GOT3 (cell line): ENCODE measurements around the gene RBBP8NL.

Experiments used
- DNase-seq: peaks from one replicate; lab custom pipeline; 2025; ENCODE audit warnings: mixed read lengths; lab: John Stamatoyannopoulos, UW

RBBP8NL gene

DNA sequence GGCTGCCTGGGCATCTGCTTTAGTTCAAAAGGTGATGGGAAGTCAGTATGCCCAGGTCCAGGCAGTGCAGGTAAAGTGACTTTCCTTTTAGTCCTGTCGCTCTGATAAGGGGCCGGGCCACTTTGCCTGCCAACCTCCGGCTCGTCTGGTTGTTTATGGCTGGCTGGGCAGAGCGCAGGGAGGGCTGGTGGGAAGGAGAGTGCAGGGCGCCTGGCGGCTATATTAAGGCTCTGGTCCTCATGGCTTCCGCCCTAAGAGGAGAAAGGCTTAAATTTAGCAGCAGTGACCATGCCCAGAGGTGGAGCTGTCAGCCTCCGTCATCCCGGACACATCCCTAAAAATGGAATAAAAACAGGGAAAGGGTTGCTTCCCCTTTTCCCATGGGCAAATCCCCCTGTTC lies 33.8 kb upstream of the RBBP8NL start:
- no peak for DNase-seq

DNA sequence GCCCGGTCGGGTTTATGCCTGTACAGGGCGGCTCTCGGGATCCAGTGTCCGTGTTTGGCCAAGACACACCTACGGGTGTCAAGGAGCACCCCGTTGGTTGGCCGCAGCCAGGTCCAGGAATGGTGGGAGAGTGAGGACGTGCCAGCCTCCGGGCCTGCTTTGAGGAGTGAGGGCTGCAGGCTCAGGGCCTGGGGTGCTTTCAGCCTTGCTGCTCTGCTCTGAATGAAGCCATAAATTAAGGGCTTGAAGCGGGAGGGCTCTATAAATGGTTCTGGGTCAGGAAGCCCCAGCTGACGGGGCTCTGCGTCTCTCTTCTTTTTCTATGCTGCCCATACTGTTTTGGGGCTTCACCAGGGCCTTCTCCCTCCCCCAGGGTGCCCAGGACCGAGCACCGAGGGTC lies 33.3 kb upstream of the RBBP8NL start:
- no peak for DNase-seq

GRCh38 chr20:62459488-62459887 lies 32.1 kb upstream of the RBBP8NL start:
- DNase-seq, result no peak

- no peak for DNase-seq
Measured at GRCh38 chr20:62458275-62459251, 31.2 kb upstream of the RBBP8NL start.

DNA sequence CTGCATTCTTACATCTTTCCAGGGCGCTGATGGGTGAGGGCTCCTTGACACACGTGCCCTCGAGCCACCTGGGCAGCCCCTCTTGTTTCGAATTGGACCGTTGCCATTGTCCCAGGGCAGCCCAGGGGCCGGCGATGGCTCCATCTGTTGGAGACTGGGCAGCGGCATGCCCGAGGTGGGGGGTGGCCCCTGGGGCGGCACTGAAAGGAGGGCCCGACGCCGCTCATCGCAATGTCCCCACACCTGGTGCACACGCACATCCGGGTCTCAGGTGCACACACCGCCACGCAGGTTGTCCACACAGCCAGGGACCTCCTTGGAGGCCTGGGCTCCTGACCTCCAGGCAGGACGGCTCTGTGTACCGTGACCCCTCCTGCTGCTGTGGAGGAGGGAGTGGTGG lies 30.5 kb upstream of the RBBP8NL start:
- DNase-seq, result no peak

DNA sequence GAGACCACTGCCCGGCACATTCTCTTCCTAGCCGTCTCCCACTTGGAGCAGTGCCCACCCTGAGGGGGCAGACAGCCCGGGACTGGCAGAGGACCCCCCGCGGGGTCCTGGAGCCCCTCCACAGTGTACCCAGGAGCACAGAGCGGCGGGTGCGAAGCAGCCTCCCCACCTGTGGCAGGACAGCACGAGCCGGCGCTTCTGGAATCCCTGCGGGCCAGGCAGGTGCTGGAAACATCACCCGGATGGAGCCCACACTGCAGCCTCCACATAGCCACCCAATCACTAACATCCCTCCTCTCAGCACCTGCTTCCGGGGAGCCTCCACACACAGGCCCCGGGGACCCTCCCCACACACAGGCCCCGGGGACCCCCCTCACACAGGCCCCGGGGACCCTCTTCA lies 29.8 kb upstream of the RBBP8NL start:
- no peak for DNase-seq

DNA sequence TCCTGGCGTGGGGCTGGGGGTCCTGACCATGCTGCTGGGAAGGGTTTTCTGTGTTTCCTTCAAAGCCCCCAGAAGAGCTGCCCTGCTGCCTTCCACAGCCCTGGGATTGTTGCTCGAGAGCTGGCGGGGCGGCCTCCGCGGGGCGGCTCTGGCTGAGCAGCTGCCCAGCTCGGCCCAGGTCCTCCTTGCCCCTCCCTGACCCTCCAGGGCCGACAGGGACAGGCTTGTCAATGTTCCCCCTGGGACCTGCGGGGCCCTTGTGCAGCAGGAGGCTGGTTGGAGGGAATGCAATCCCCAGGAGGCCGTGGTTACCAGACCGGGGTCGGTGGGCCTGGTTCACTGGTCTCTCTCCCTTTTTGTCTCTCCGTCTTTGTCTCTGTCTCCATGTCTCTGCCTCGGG lies 28.6 kb upstream of the RBBP8NL start:
- DNase-seq, result no peak

DNA sequence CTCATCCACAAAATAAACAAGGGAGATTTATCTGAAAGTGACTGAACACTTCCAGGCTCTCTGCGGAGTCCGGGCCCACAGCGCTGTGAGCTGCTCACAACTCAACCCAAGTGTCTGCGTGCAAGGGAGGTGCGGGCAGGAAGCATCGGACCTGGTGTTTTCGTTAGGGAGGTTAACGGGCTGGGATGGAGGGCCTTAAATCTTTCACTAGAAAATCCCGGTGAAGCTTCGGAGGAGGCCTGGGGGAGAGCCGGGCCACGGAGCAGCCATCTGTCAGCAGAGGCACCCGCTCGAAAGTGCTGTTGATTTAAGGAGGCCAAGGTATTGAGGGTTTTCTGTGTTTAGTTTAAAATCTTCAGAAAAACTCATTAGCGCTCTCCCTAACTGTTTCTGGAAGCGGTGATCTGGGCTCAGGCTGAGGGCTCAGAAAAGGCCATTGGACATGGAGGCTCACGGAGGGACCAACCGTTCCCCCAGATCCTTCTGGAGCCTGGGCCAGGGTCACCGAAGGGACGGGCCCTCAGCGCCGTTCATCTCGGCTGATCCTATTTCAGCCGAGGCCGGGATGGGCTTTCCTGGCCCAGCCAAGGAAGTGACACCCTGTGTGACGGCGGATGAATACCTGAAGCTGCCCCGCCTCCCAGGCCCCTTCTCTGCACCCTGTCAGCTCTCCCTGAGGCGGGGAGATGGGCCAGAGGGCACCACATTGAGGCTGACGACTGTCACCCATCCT lies 27.7 kb upstream of the RBBP8NL start:
- no peak for DNase-seq

- DNase-seq, result no peak
Measured at GRCh38 chr20:62453186-62453808, 26.0 kb upstream of the RBBP8NL start.

DNA sequence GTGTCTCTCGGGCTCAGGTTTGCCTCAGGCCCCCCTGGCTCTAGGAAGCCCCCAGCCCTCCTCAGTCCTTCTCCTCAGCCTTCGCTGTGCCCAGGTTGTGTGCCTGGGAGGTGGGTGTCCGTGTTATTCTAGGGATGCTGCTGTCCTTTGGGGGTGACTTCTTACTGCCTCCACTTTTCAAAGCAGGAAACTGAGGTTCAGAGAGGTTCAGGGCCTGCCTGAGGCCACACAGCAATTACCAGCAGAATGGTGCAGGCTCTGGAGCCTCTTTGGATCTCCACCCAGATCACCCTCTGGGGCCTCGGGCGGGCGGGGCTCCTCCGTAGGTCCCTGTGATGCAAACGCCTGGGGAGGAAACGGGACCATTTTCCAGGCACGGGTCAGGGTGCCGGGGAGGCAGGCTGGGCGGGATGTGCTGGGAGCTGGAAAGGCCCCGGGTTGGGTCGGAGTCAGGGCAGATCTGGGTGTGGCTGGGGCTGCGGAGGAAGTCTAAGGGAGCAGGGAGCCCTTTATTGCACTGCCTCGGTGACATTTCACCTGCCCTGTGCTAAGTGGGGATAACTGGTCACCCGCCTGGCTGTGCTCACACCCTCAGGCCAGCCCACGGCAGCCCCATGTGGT lies 25.2 kb upstream of the RBBP8NL start:
- no peak for DNase-seq

GRCh38 chr20:62451970-62452369 lies 24.6 kb upstream of the RBBP8NL start:
- no peak for DNase-seq

DNA sequence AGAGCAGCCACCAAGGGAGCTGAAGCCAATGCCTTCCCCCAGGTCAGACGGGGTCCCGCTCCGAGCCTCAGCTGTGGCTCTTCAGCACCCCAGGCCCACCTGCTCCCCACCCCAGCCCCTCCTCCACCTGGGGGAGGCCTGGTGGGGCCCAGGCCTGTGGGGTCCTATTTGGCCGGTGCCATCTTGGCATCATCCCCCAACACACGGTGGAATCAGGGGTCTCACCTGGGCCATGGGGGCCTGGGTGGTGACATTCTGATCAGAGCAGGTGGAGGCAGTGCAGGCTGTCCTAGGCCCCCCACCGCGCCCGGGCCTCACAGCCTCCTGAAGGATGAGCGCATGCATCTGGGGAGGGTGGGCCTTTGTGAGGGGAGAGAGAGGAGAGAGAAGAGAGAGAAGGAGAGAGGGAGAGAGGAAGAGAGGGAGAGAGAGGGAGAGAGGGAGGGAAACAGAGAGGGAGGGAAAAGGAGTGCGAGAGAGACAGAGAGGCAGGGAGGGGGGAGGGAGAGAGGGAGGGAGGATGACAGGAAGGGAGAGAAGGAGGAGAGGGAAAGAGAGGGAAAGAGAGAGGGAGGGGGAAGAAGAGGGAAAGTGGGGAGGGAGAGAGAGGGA lies 23.9 kb upstream of the RBBP8NL start:
- no peak for DNase-seq

GRCh38 chr20:62449951-62450691 lies 22.8 kb upstream of the RBBP8NL start:
- no peak for DNase-seq

- no peak for DNase-seq
Measured at GRCh38 chr20:62448788-62449187, 21.4 kb upstream of the RBBP8NL start.

GRCh38 chr20:62448038-62448437 lies 20.7 kb upstream of the RBBP8NL start:
- no peak for DNase-seq

GRCh38 chr20:62446888-62447869 lies 19.8 kb upstream of the RBBP8NL start:
- DNase-seq, result no peak

DNA sequence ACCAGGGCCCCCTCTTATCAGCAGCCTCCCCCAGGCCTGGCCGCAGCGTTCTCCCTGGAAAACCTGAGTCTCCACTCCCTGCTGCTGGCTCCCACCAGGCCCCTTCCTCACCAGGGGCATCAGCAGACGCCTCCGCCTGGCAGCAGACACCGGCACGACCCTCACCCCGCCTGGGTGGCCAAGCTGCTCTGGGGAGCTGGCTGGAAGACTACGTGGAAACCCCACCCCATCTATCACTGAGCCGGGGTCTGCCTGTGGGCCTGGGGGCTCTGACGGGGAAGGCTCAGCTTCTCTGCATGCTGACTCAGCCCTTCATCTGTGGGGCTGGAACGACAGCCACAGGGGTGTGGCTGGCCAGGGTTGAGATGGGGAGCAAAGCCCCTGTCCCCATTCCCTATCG lies 19.1 kb upstream of the RBBP8NL start:
- no peak for DNase-seq

DNA sequence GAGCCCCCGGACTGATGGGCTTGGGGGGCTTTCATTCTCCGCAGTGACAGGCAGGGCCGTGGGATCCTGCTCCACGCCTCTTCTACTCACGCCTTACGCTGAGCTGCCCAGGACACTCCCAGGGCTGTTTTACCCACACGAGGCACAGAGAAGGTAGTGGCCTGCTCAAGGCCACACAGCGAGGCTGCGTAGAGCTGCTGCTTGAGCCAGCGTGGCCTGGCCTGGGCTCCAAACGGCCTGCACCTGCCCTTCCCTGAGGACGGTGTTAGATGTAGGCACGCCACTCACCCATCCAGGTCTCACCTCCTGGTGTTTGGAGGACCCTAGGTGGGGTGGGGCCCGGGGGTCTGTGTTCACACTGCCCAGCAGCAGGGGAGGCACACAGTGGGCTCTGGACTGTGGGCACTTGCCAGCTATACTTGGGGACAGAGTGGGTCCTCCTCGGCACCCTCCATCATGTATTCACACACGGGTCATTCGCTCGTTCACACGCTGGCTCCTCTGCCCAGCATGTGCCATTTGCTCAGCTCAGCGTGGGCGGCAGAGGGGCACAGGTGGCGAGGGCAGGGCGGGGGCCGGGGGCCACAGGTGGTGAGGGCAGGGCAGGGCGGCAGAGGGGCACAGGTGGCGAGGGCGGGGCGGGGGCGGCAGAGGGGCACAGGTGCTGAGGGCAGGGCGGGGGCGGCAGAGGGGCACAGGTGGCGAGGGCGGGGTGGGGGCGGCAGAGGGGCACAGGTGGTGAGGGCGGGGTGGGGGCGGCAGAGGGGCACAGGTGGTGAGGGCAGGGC lies 18.4 kb upstream of the RBBP8NL start:
- DNase-seq, result no peak

- no peak for DNase-seq
Measured at GRCh38 chr20:62444286-62444685, 16.9 kb upstream of the RBBP8NL start.
